HG02763 (cell line): ENCODE data around the gene RHPN2.
"Not testable (repeated sequence)": the region's sequence is repeated elsewhere in the genome, so short reads cannot be mapped to it uniquely, and the experiment has no call there.

Experiments
- ATAC-seq: cut with Tn5 transposase; IDR thresholded peaks from one replicate; pipeline ENCODE4 v1.9.1; 2021; ENCODE audit warnings: mild to moderate bottlenecking, moderate library complexity; ENCODE audit not compliant: unreplicated experiment

RHPN2 gene

DNA sequence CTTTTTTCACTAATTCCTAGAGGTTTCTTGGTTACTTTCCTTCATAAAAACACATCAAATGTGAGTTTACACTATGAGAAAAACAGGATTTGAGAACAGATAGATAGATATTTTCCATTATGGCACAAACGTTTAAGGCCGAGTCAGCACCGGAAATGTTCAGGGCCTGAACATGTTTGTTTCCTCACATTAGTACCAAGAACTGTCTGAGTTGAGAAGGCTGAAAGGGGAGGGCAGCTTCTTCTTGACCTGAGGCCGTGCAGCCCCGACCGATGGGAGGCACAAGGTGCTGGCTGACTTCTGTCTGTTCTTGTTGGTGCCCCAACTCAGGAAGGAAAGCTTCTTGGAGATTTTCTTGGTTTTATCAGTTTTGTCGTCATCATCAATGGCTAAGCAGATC lies 84.9 kb downstream of the RHPN2 start:
- not testable (repeated sequence) for ATAC-seq

GRCh38 chr19:32977813-32978212 lies 86.9 kb downstream of the RHPN2 start:
- not testable (repeated sequence) for ATAC-seq

GRCh38 chr19:32977280-32977679 lies 87.4 kb downstream of the RHPN2 start:
- no peak for ATAC-seq

- ATAC-seq = no peak
Observed at GRCh38 chr19:32976223-32976805, 88.4 kb downstream of the RHPN2 start.

DNA sequence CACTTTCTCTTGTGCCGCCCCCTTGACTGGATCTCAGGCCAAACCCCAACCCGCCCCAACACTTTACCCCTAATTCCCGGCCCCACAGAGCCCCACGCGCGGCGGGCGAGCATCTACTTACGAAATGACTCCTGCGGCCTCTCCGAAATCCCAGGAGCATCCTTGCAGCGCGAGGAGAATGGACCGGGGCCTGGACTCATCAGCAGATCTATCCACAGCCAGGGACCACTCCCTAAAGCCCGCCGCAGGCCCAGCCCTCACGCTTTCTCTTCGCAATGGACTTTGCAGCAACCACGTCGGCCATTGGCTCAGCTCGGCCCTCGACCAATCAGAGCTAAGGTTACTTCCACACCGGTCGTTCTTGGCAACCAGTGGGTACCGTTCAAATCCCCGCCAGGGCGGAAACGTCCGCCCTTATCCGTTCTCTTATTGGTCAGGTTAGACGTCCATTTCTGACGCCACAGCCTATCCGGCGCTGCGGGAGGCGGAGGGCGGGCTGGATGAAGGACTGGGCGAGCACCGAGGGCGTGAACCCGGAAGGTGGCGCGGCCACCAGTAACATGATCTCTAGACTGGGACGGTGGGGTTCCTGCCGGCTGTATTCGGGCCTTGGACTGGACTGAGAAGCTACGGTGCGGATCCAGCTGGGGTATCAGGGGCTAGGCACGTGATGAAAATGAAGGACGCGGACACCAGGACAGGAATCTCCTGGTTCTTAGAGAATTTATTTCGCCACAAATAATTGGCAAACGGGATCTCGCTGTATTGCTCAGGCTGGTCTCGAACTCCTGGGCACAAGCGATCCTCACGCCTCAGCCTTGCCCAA lies 92.8 kb downstream of the RHPN2 start, which contains the start of the genes CEP89 and FAAP24:
Gene CEP89, minus strand, starts transcription at position 244 of the 826 bp plus-strand sequence. Its CDS starts 84 bp downstream, at position 160.
Gene FAAP24, plus strand, starts transcription at position 528 of the 826 bp plus-strand sequence. CDS start 955 bp downstream, outside the sequence.
- ATAC-seq = peak; percentile 99

- no peak for ATAC-seq
Observed at GRCh38 chr19:32971012-32971595, 93.6 kb downstream of the RHPN2 start.

- no peak for ATAC-seq
Observed at GRCh38 chr19:32969549-32969948, 95.1 kb downstream of the RHPN2 start.

- no peak for ATAC-seq
Observed at GRCh38 chr19:32966750-32967149, 97.9 kb downstream of the RHPN2 start.

DNA sequence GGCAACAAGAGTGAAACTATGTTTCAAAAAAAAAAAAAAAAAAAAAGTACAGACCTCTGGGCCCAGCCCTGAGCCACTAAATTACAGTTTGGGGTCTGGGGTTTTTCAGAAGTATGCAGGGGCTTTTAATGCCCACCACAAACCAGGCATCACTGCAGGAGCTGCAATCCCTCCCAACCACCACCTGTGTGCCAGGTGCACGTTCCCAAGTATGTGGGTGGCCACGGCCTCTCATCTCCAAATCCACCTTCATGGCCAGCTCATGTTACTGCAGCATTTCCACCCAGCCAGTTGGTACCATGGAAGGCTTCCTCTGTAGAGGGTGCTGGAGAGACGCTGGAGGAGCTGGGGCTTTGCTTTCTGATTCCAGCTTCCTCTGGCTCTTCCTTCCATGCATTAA lies 119.4 kb downstream of the RHPN2 start:
- ATAC-seq = no peak

DNA sequence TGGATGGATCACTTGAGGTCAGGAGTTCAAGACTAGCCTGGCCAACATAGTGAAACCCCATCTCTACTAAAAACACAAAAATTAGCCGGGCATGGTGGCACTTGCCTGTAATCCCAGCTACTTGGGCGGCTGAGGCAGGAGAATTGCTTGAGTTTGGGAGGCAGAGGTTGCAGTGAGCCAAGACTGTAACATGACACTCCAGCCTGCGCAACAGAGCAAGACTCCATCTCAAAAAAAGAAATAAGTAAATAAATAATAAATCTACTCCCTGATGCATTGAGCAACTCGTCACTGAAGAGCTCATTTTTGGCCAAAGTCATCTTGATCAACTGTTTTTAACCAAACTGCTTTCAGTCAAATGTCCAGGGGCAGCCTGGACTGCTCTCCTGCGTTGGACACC lies 123.4 kb downstream of the RHPN2 start:
- ATAC-seq = not testable (repeated sequence)

GRCh38 chr19:32936065-32936464 lies 128.6 kb downstream of the RHPN2 start:
- no peak for ATAC-seq

DNA sequence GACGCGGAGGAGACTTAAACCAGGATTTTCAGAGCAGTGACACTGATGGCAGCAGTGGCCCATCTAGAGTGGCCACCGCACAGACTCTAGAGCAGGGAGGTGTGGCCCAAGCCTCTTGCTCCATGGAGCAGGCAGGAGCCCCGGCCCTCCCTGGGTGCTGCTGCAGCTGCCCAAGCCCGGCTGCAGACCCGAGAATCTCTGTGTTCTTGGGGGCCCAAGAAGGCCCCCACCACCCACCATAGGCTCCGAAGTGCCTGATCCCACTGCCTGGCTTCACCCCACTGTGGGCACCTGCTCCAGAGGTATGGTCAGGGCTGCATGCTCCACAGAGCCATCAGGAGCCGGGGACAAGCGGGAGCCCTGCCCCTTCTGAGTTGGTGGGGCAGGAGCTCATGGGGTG lies 129.1 kb downstream of the RHPN2 start:
- no peak for ATAC-seq

DNA sequence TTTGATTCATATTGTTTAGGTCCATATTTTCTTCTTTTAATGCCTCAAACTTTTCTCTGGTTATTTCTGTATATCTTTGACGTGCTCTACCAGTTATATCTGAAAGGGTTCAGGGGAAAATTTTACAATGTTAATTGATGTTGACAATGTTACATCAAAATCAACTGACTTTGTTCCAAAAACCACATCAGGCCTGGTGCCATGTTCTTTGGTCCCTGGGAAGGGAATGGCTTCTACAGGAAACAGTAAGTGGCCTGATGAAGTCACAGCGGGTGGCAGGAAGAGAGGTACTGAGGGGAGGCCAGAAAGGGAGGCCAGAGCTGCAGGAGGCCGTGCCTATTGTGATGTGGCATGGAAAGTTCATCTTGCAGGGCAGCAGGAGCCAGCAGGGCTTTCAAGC lies 131.1 kb downstream of the RHPN2 start:
- no peak for ATAC-seq

DNA sequence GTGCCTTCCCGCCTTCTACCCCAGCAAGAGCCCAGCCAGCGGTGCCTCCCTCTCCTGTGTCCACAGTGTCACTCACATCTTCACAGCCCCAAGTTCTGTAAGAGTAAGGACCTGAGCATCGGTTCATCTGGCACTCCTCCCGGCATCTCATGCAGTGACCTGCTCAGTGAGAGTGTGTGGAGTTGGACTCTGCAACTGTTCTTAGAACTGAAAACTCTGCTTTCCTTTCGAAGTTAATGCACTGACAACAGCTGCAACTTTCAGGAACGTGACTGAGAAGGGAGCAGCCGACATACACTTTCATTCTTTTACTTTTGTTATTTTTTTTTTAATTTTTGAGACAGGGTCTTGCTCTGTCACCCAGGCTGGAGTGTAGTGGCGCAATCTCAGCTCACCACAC lies 134.1 kb downstream of the RHPN2 start:
- no peak for ATAC-seq

DNA sequence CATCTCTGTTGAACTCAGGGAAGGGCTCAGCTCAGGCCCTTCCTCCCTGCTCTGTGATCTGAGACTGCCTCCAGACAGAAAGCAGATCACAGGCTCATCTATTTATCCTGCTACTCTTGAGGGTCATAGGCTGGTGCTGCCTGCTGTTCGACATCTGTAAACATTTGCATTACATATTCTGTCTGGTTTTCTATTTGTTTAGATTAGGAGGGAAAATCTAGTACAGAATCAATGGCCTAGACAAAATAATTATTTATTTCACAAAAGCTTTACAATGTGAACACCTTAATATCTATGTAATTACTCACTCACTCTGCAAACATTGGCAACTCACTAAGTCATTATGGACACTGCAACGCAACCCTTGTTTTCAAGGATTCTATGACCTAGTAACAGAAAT lies 135.9 kb downstream of the RHPN2 start:
- ATAC-seq = no peak
